ENCODE measurements around the gene CDC42BPA. TPM values are rescaled to one million over a fixed set of nuclear protein-coding genes. Genes with fewer than 3 reads are reported as not detected.
"Not testable (repeated sequence)": the region's sequence is repeated elsewhere in the genome, so short reads cannot be mapped to it uniquely, and the experiment has no call there.

Gene CDC42BPA
- total RNA-seq, 1 experiment from 2014 or later = 25.2 TPM

DNA sequence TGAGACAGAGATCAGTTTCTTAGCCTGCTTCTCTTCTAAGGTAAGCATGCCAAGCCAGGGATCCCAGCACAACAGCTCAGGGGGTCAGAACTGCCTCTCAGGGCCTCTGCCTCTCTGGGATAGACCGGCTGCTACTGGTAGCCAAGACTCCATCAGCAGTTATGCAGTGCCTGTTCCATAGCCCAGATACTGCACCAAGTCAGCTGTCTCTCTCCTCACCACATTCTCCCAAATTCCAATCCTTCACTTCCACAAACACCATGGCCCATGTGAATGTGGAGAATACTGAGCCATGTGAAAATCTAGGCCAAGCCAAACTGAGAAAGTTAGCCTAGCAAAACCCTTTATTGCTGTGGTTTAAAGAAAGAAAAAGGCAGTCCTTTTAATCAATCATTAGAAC is 37.5 kb downstream of the CDC42BPA start:
- peaks cover 34% of the 10 kb centered on the region for H3K36me3 Mint-ChIP-seq
- TF ChIP-seq, protein P1, sequence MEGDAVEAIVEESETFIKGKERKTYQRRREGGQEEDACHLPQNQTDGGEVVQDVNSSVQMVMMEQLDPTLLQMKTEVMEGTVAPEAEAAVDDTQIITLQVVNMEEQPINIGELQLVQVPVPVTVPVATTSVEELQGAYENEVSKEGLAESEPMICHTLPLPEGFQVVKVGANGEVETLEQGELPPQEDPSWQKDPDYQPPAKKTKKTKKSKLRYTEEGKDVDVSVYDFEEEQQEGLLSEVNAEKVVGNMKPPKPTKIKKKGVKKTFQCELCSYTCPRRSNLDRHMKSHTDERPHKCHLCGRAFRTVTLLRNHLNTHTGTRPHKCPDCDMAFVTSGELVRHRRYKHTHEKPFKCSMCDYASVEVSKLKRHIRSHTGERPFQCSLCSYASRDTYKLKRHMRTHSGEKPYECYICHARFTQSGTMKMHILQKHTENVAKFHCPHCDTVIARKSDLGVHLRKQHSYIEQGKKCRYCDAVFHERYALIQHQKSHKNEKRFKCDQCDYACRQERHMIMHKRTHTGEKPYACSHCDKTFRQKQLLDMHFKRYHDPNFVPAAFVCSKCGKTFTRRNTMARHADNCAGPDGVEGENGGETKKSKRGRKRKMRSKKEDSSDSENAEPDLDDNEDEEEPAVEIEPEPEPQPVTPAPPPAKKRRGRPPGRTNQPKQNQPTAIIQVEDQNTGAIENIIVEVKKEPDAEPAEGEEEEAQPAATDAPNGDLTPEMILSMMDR (IDR thresholded peaks at IDR 0.05) = no peak
- peak; percentile 98 for TF ChIP-seq ZNF317 (CRISPR knock-in tag; IDR thresholded peaks at IDR 0.05; ENCODE audit: borderline replicate concordance, low read depth)
- H3K27ac Mint-ChIP-seq = peak overlapping the region; percentile 63; the same call in 1 of the 2 replicates
- peaks cover 2% of the 10 kb centered on the region; the same call in 1 of the 2 replicates for H3K4me1 Mint-ChIP-seq
- ChIA-PET CTCF (interaction anchor here (1.4 kb wide), 1 partner anchor 9 kb away, joined by 4 read pairs; no protein-coding TSS in a partner anchor), POLR2A (no interaction called here)
- no peak overlapping the region for H3K4me3 Mint-ChIP-seq
- DNase-seq (ENCODE audit: low spot score) = no peak
- H3K27me3 Mint-ChIP-seq (ENCODE audit: low read depth) = no peaks in the 10 kb centered on the region
- no peak; the same call in 1 of the 2 replicates for ATAC-seq
- H3K9me3 Mint-ChIP-seq = peaks cover 26% of the 10 kb centered on the region

DNA sequence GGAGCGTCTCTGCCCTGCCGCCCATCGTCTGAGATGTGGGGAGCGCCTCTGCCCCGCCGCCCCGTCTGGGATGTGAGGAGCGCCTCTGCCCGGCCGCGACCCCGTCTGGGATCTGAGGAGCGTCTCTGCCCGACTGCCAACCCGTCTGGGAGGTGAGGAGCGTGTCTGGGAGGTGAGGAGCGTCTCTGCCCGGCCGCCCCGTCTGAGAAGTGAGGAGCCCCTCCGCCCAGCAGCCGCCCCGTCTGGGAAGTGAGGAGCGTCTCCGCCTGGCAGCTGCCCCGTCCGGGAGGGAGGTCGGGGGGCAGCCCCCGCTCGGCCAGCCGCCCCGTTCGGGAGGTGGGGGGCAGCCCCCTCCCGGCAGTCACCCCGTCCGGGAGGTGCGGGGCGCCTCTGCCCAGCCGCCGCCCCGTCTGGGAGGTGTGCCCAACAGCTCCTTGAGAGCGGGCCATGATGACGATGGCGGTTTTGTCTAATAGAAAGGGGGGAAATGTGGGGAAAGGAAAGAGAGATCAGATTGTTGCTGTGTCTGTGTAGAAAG is 42.1 kb downstream of the CDC42BPA start:
- ATAC-seq; DNase-seq (ENCODE audit: low spot score); H3K4me3 Mint-ChIP-seq; H3K27me3 Mint-ChIP-seq (ENCODE audit: low read depth); H3K27ac Mint-ChIP-seq; POLR2A ChIA-PET; H3K4me1 Mint-ChIP-seq; CTCF ChIA-PET: not testable (repeated sequence)
- peaks cover 24% of the 10 kb centered on the region for H3K36me3 Mint-ChIP-seq
- peaks cover 16% of the 10 kb centered on the region for H3K9me3 Mint-ChIP-seq

DNA sequence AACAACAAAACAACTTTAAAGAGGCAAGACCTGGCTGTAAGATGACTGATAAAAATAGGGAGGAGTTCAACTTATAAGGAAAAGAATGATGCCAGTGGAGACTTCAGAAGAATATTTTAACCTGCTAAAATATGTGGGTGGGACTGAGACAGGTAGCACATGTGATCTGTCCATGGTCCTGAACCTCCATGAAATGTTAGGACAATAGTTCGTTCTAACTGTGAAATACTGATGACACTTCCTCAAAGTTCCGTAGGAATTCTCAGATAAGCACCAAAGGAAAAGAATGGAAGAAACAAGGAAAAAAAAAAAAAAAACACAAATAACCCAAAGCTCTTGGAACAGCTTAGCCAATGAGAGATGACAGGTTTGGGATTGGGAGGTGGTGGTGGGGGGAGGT is 44.7 kb downstream of the CDC42BPA start:
- Mint-ChIP-seq H3K27me3 (ENCODE audit: low read depth) (no peaks in the 10 kb centered on the region), H3K36me3 (peaks cover 24% of the 10 kb centered on the region), H3K4me1 (no peaks in the 10 kb centered on the region), H3K27ac (no peak overlapping the region), H3K4me3 (no peak overlapping the region), H3K9me3 (peaks cover 16% of the 10 kb centered on the region)
- TF ChIP-seq ZNF423 (CRISPR knock-in tag; IDR thresholded peaks at IDR 0.05) = no peak
- TF ChIP-seq, protein P2, sequence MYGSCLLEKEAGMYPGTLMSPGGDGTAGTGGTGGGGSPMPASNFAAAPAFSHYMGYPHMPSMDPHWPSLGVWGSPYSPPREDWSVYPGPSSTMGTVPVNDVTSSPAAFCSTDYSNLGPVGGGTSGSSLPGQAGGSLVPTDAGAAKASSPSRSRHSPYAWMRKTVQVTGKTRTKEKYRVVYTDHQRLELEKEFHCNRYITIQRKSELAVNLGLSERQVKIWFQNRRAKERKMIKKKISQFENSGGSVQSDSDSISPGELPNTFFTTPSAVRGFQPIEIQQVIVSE (CRISPR knock-in tag; IDR thresholded peaks at IDR 0.05; ENCODE audit: borderline replicate concordance) = no peak
- TF ChIP-seq ERG (CRISPR knock-in tag; IDR thresholded peaks at IDR 0.05) = no peak
- TF ChIP-seq ZNF219 (CRISPR knock-in tag; IDR thresholded peaks at IDR 0.05; ENCODE audit: borderline replicate concordance) = no peak
- no peak for TF ChIP-seq NFYB (CRISPR knock-in tag; conservative IDR thresholded peaks at IDR 0.05; ENCODE audit: low read depth)
- no peak for TF ChIP-seq ZNF396 (CRISPR knock-in tag; IDR thresholded peaks at IDR 0.05; ENCODE audit: borderline replicate concordance)
- no peak for TF ChIP-seq ARID4B (CRISPR knock-in tag; IDR thresholded peaks at IDR 0.05; ENCODE audit: borderline replicate concordance)
- no peak for TF ChIP-seq FOXP1 (CRISPR knock-in tag; IDR thresholded peaks at IDR 0.05; ENCODE audit: borderline replicate concordance)
- TF ChIP-seq TEAD4 (CRISPR knock-in tag; IDR thresholded peaks at IDR 0.05) = no peak
- TF ChIP-seq, protein P3, sequence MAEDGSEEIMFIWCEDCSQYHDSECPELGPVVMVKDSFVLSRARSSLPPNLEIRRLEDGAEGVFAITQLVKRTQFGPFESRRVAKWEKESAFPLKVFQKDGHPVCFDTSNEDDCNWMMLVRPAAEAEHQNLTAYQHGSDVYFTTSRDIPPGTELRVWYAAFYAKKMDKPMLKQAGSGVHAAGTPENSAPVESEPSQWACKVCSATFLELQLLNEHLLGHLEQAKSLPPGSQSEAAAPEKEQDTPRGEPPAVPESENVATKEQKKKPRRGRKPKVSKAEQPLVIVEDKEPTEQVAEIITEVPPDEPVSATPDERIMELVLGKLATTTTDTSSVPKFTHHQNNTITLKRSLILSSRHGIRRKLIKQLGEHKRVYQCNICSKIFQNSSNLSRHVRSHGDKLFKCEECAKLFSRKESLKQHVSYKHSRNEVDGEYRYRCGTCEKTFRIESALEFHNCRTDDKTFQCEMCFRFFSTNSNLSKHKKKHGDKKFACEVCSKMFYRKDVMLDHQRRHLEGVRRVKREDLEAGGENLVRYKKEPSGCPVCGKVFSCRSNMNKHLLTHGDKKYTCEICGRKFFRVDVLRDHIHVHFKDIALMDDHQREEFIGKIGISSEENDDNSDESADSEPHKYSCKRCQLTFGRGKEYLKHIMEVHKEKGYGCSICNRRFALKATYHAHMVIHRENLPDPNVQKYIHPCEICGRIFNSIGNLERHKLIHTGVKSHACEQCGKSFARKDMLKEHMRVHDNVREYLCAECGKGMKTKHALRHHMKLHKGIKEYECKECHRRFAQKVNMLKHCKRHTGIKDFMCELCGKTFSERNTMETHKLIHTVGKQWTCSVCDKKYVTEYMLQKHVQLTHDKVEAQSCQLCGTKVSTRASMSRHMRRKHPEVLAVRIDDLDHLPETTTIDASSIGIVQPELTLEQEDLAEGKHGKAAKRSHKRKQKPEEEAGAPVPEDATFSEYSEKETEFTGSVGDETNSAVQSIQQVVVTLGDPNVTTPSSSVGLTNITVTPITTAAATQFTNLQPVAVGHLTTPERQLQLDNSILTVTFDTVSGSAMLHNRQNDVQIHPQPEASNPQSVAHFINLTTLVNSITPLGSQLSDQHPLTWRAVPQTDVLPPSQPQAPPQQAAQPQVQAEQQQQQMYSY (CRISPR knock-in tag; IDR thresholded peaks at IDR 0.05) = no peak
- TF ChIP-seq ZBTB21 (CRISPR knock-in tag; IDR thresholded peaks at IDR 0.05; ENCODE audit: borderline replicate concordance) = no peak
- ChIA-PET CTCF (no interaction called here), POLR2A (no interaction called here)
- DNase-seq (ENCODE audit: low spot score) = no peak
- peak; percentile 61 for ATAC-seq
